Spleen (tissue), 11 donors: ENCODE data around the gene FLOT2. TPM values are rescaled to one million over a fixed set of nuclear protein-coding genes. Genes with fewer than 3 reads are reported as not detected.

Experiments used
- DNase-seq: peaks from one replicate; pipeline ENCODE4 v3.0.0-alpha.2; 2020
- H3K27ac ChIP-seq, 8 donors: fragments of 200-600 bp; sonication (generic) in 7 of 8; 1 replicate in 4 of 8; 2 replicates in 4 of 8; pipeline versions ENCODE4 v1.5.0 to v1.8.0; 2016 to 2021; ENCODE audit warnings: inconsistent platforms in 4 of 8, mild to moderate bottlenecking in 4 of 8, moderate library complexity in 1 of 8
- H3K27me3 ChIP-seq, 7 donors: fragments of 200-600 bp; sonication (generic) in 6 of 7; replicated peaks in 1 of 7; 1 replicate in 4 of 7; 2 replicates in 3 of 7; pipeline versions ENCODE4 v1.5.0 to v1.8.0; 2016 to 2021; ENCODE audit warnings: inconsistent platforms in 3 of 7, mild to moderate bottlenecking in 1 of 7
- H3K36me3 ChIP-seq, 6 donors: fragments of 200-600 bp; sonication (generic) in 5 of 6; 1 replicate in 4 of 6; 2 replicates in 2 of 6; pipeline versions ENCODE4 v1.5.0 to v1.8.0; 2016 to 2021; ENCODE audit warnings: inconsistent platforms in 2 of 6
- H3K4me1 ChIP-seq, 6 donors: fragments of 200-600 bp; sonication (generic) in 5 of 6; 1 replicate in 3 of 6; 2 replicates in 3 of 6; pipeline versions ENCODE4 v1.5.0 to v1.8.0; 2016 to 2021; ENCODE audit warnings: inconsistent platforms in 3 of 6
- H3K4me3 ChIP-seq, 8 donors: fragments of 200-600 bp; sonication (generic) in 7 of 8; 1 replicate in 4 of 8; 2 replicates in 4 of 8; pipeline versions ENCODE4 v1.5.0 to v1.8.0; 2016 to 2021; ENCODE audit warnings: inconsistent platforms in 4 of 8, mild to moderate bottlenecking in 4 of 8, moderate library complexity in 2 of 8
- H3K9me3 ChIP-seq, 8 donors: fragments of 200-600 bp; sonication (generic) in 7 of 8; 1 replicate in 4 of 8; 2 replicates in 4 of 8; pipeline versions ENCODE4 v1.5.0 to v1.8.0; 2016 to 2021; ENCODE audit warnings: inconsistent platforms in 4 of 8
- CTCF ChIP-seq, 11 experiments: fragments of 200-600 bp in 7 of 11; fragments of 450-650 bp in 4 of 11; sonication (generic) in 4 of 11; IDR thresholded peaks in 8 of 11; conservative IDR thresholded peaks in 3 of 11; 1 replicate in 7 of 11; 2 replicates in 4 of 11; pipeline versions ENCODE4 v1.4.0 to v1.8.0; 2016 to 2021; ENCODE audit warnings: antibody characterized with exemption in 11 of 11, inconsistent platforms in 4 of 11, mild to moderate bottlenecking in 1 of 11
- POLR2A ChIP-seq, 3 donors: fragments of 450-650 bp; IDR thresholded peaks; one replicate each; pipeline ENCODE4 v1.5.1; 2017; ENCODE audit warnings: antibody characterized with exemption in 3 of 3, mild to moderate bottlenecking in 1 of 3
- POLR2AphosphoS5 ChIP-seq, 3 donors: sonication (generic); formaldehyde crosslinking; IDR thresholded peaks; one replicate each; pipeline ENCODE4 v1.5.1; 2017; ENCODE audit warnings: antibody characterized with exemption in 3 of 3
- WGBS, 5 donors: extraction: QIAGEN DNeasy Blood & Tissue Kit in 3 of 5; methylation state at CpG; one replicate each; pipeline versions ENCODE4 v1.1.5 to v1.1.7; 2013 to 2018; 5-methylcytosine and 5-hydroxymethylcytosine counted together
- intact Hi-C: fragments of 100-400 bp; cut with DNase I; formaldehyde crosslinking; loops from one replicate; pipeline ENCODE4 v1.15.0; 2023; ENCODE audit warnings: low total_unique reads
- polyA plus RNA-seq, 3 donors: library from polyadenylated mRNA; stranded (reverse); fragments of 200-250 nt; gene quantifications; one replicate each; pipeline ENCODE4 v1.2.1, GENCODE V29; 2013
- total RNA-seq, 7 donors: library from RNA; depleted of rRNA in 3 of 7; stranded (reverse); fragments of >200 nt in 3 of 7; fragmentation: NEBNext Ultra II Directional in 4 of 7; extraction: Animal tissue kit (Norgen Biotek cat#: 25700) in 4 of 7; gene quantifications; one replicate each; pipeline versions ENCODE4 v1.1.0 to v1.2.1, GENCODE V29; 2016 to 2021
- donor health status: healthy with polysubstance abuse.
- donor health status: DM: no; HTN: no; CAD: no; lungs with moderate emphysema.
- donor health status: DM: no; HTN: no; CAD: no.
- donor health status: Bipolar disorder and iron deficiency.
- donor health status: healthy.
- donor health status: DM: no; HTN: no; CAD: no.
- donor health status: DM: yes; HTN: yes; CAD: no.

The FLOT2 gene
- total and polyA plus RNA-seq, 10 donors, result 80.8 to 259 (median 184) TPM

DNA sequence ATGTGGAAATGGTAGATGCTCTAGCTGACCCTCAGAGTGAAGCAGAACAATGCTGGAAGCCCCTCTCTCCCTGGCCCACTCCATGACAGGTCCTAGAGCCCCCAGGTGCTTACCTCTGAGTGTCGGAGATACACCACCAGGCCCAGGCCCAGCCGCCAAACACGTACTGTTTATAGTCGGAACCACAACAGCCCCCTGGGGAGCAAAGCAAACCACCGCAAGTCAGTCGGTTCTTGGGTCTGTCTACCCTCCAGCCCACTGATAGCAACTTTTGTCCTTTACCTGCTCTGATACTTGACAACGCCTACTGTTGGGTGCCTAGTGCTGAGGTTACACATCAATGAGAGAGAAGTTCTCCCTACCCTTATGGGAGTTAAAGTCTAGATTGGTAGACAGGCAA lies 8.7 kb downstream of the FLOT2 start:
- DNase-seq, result no peak
- Histone ChIP-seq H3K27me3 (no peaks in the 10 kb centered on the region), H3K27ac (peak overlapping the region in 3 of 8 donors; percentile 23 to 99 (median 99)), H3K36me3 (peaks cover 0 to 81% (median 36%) of the 10 kb centered on the region in 6 donors), H3K4me1 (peaks cover 46 to 96% (median 72%) of the 10 kb centered on the region in 6 donors), H3K4me3 (no peak overlapping the region), H3K9me3 (no peaks in the 10 kb centered on the region)
- WGBS, 5 donors, result 65 to 90% (median 87%) methylated on average over 7 of the region's 7 CpGs
- peak in 1 of 3 donors; percentile 6 for TF ChIP-seq POLR2AphosphoS5 (IDR thresholded peaks at IDR 0.05)
- TF ChIP-seq CTCF (IDR thresholded peaks at IDR 0.05 in 8 of 11, conservative IDR thresholded peaks at IDR 0.05 in 3 of 11), result no peak
- intact Hi-C loops, result no loop called here

GRCh38 chr17:28887871-28888471 lies 9.6 kb downstream of the FLOT2 start:
- Histone ChIP-seq H3K4me3 (no peak overlapping the region), H3K27ac (peak overlapping the region in 3 of 8 donors; percentile 23 to 99 (median 99)), H3K36me3 (peaks cover under 1 to 89% (median 44%) of the 10 kb centered on the region in 6 donors), H3K9me3 (no peaks in the 10 kb centered on the region), H3K4me1 (peaks cover 37 to 87% (median 64%) of the 10 kb centered on the region in 6 donors), H3K27me3 (no peaks in the 10 kb centered on the region)
- intact Hi-C loops, result no loop called here
- DNase-seq, result no peak
- WGBS, 5 donors, result 60 to 83% (median 74%) methylated on average over 12 of the region's 12 CpGs
- TF ChIP-seq POLR2AphosphoS5 (IDR thresholded peaks at IDR 0.05) (peak; percentile 25 to 74 (median 44)), CTCF (IDR thresholded peaks at IDR 0.05 in 8 of 11, conservative IDR thresholded peaks at IDR 0.05 in 3 of 11) (no peak), POLR2A (IDR thresholded peaks at IDR 0.05) (no peak)

DNA sequence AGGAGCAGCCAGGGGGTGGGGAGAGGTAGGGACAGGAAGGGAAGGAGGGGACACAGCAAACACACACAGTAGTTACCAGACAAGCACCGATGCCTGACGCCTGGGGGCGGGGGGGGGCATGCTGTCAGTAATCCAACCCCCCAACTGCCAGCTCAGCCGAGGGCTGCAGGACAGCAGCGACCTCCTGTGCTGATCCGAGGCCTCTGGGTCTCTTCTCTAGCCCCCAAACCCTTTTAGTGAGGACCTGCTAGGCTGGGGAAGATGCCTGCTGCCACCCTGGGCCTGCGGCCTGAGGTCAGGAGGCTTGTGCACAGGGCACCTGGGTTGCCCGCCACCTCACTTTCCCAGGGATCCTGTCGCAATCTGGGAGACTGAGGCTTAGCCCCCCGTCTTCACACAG lies 11.6 kb downstream of the FLOT2 start:
- intact Hi-C loops, result no loop called here
- Histone ChIP-seq H3K9me3 (no peaks in the 10 kb centered on the region), H3K36me3 (peaks cover 6 to 99% (median 64%) of the 10 kb centered on the region in 6 donors), H3K27me3 (no peaks in the 10 kb centered on the region), H3K27ac (no peak overlapping the region), H3K4me3 (no peak overlapping the region), H3K4me1 (peaks cover 20 to 67% (median 43%) of the 10 kb centered on the region in 6 donors)
- 81 to 94% (median 91%) methylated on average over 4 to 10 of the region's 10 CpGs for WGBS, 5 donors
- DNase-seq, result no peak
- TF ChIP-seq POLR2A (IDR thresholded peaks at IDR 0.05) (no peak), POLR2AphosphoS5 (IDR thresholded peaks at IDR 0.05) (peak in 1 of 3 donors; percentile 60), CTCF (IDR thresholded peaks at IDR 0.05 in 8 of 11, conservative IDR thresholded peaks at IDR 0.05 in 3 of 11) (no peak)

DNA sequence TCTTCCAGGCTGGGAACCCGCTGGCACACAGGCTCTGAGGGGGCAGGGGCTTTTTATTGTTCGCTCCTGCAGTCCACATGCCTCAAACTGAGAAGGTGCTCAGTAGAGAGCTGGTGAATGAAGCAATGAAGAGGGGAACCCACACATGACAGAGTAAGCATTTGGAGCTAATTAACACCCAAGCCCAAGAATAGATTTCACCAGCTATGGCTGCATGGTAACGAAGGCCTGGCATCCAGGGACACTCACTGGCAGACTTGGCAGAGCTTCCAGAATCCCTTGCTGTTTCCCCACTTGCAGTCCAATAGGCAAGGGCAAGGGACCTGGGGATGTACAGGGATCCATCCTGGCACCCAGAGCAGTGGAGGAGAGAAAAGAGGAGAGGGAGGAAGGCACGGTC lies 12.2 kb downstream of the FLOT2 start:
- Histone ChIP-seq H3K4me1 (peaks cover 16 to 61% (median 37%) of the 10 kb centered on the region in 6 donors), H3K4me3 (no peak overlapping the region), H3K27me3 (no peaks in the 10 kb centered on the region), H3K9me3 (no peaks in the 10 kb centered on the region), H3K36me3 (peaks cover 9 to 99% (median 70%) of the 10 kb centered on the region in 6 donors), H3K27ac (no peak overlapping the region)
- DNase-seq, result no peak
- TF ChIP-seq POLR2AphosphoS5 (IDR thresholded peaks at IDR 0.05) (no peak), CTCF (IDR thresholded peaks at IDR 0.05 in 8 of 11, conservative IDR thresholded peaks at IDR 0.05 in 3 of 11) (no peak), POLR2A (IDR thresholded peaks at IDR 0.05) (no peak)
- intact Hi-C loops, result no loop called here
- 88 to 99% (median 97%) methylated on average over 4 of the region's 4 CpGs for WGBS, 5 donors
